Fibroblast of the aortic adventitia (primary cell): ENCODE data around the gene SNX8. TPM values are rescaled to one million over a fixed set of nuclear protein-coding genes. Genes with fewer than 3 reads are reported as not detected.

ENCODE experiments used
- DNase-seq: peaks from one replicate; pipeline ENCODE4 v3.0.0-alpha.2; 2010; ENCODE audit warnings: low read depth
- H3K4me3 ChIP-seq: 2 replicates; pipeline ENCODE4 v1.5.1; 2011; ENCODE audit warnings: low read depth, mild to moderate bottlenecking, control low read depth, low read length, moderate library complexity
- CTCF ChIP-seq: IDR thresholded peaks from 2 replicates; pipeline ENCODE4 v1.5.1; 2011; ENCODE audit warnings: mild to moderate bottlenecking, low read length, control low read depth, inconsistent platforms; ENCODE audit not compliant: insufficient read depth
- total RNA-seq: library from RNA; depleted of rRNA; stranded (reverse); fragments of >200 nt; gene quantifications from 2 replicates; pipeline ENCODE4 v1.2.3, GENCODE V29; 2012; ENCODE audit warnings: low replicate concordance

Gene SNX8
- total RNA-seq, 1 donor = 19.4 TPM

DNA sequence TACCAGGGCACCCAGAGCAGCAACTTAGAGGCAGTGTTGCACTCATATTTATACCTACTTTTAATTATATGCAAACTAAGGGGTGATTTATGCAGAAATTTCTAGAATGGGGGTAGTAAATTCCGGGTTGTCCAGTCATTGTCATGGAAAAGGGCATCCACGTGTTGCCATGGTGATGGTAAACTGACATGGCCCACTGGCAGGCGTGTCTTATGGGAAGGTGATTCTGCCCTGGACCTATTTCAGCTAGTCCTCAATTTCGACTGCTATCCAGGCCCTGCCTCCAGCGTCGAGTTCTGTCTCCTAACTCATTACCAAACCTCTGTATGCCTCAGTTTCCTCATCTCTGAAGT lies 12.8 kb downstream of the SNX8 start:
- no peak overlapping the region for H3K4me3 ChIP-seq
- DNase-seq = no peak
- TF ChIP-seq CTCF = no peak

- H3K4me3 ChIP-seq = no peak overlapping the region
- no peak for TF ChIP-seq CTCF
- DNase-seq = no peak
Observed at GRCh38 chr7:2299870-2300512, 14.2 kb downstream of the SNX8 start.

DNA sequence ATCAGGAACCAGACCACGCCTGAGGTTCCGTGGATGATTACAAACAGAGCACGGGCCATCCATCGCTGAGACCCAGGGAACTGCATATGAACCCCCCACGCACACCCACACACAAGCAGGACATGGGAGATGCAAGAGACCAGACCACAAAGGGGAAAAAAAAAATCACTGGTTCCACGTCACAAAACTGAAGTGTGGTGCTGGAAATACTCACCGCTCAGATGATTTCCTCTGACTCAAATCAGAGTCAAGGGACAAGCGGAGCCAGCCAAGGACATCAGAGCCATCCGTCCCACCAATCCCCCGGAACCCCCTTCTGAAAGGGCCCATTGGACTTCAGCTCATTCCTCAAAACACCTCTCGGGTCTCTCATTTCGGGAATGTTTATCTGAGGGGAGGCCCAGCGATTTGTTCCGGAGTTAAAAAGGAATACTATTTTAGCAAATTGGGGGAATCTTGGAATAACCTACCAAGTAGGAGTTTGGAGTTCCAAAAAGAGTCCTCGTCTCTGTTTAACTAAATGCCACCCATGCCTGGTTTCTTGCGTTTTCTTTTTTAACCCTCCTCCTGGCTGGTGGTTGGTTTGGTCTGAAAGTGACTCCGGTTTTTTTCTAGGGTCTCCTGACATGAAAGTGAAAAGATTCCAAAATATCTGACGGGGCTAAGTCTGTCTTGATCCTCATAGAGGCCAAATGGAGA lies 15.0 kb downstream of the SNX8 start:
- DNase-seq = peak; percentile 73
- peak overlapping the region; percentile 37 for H3K4me3 ChIP-seq
- TF ChIP-seq CTCF = no peak

DNA sequence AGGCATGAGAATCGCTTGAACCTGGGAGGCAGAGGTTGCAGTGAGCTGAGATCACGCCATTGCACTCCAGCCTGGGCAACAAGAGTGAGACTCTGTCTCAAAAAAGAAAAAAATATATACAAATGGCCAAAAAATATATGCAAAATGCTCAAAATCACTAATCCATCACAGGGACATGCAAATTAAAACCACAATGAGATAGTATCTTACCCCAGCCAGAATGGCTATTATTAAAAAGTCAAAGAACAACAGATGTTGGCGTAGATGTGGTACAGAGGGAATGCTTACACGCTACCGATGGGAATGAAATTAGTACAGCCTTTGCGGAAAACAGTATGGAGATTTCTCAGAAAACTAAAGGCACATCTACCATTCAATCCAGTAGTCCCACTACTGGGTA lies 17.4 kb downstream of the SNX8 start:
- TF ChIP-seq CTCF = no peak
- H3K4me3 ChIP-seq = no peak overlapping the region
- DNase-seq = no peak

- peak; percentile 10 for DNase-seq
- H3K4me3 ChIP-seq = no peak overlapping the region
- no peak for TF ChIP-seq CTCF
Observed at GRCh38 chr7:2295936-2296620, 18.2 kb downstream of the SNX8 start.

DNA sequence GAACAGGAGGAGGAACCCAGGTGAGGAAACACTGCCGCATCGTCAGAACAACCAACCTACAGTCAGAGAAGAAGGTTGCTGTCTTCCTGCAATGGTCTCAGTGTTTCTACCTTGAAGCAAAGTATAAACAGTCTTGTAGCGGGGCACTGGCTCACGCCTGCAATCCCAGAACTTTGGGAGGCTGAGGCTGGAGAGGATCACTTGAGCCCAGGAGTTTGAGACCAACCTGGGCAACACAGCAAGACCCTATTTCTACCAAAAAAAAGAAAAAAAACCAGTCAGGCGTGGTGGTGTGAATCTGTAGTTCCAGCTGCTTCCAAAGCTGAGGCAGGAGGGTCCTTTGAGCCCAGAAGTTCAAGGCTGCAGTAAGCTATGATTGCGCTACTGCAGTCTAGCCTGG lies 23.4 kb downstream of the SNX8 start:
- H3K4me3 ChIP-seq = no peak overlapping the region
- no peak for TF ChIP-seq CTCF
- DNase-seq = no peak
